OCI-LY1 (cell line): ENCODE results near the gene ERN1.

ENCODE experiments used
- H2AFZ ChIP-seq: fragments of 200-600 bp; sonication (generic), shearing (Covaris generic); 2 replicates; pipeline ENCODE4 v1.6.0; 2014; ENCODE audit warnings: antibody characterized with exemption, mild to moderate bottlenecking, low read length
- H3F3A ChIP-seq: fragments of 200-600 bp; sonication (generic), shearing (Covaris generic); 2 replicates; pipeline ENCODE4 v1.6.0; 2014; ENCODE audit warnings: mild to moderate bottlenecking, antibody characterized with exemption, low read length, moderate library complexity; ENCODE audit not compliant: insufficient read depth
- H3K27ac ChIP-seq: fragments of 200-600 bp; sonication (generic); 2 replicates; pipeline ENCODE4 v1.5.1; 2014; ENCODE audit warnings: low read length, mixed run types, mild to moderate bottlenecking, low read depth; ENCODE audit not compliant: poor library complexity, severe bottlenecking
- H3K27me3 ChIP-seq: fragments of 200-600 bp; sonication (generic); 2 replicates; pipeline ENCODE4 v1.6.0; 2014; ENCODE audit warnings: antibody characterized with exemption, mild to moderate bottlenecking, low read length, moderate library complexity; ENCODE audit not compliant: insufficient read depth
- H3K36me3 ChIP-seq: fragments of 200-600 bp; sonication (generic); 2 replicates; pipeline ENCODE4 v1.6.1; 2014; ENCODE audit warnings: mild to moderate bottlenecking, antibody characterized with exemption, low read length, moderate library complexity, mixed read lengths; ENCODE audit not compliant: insufficient read depth
- H3K4me1 ChIP-seq: fragments of 200-600 bp; sonication (generic); 2 replicates; pipeline ENCODE4 v1.5.1; 2014; ENCODE audit warnings: mild to moderate bottlenecking, low read length, moderate library complexity; ENCODE audit not compliant: insufficient read depth, severe bottlenecking
- H3K4me2 ChIP-seq: fragments of 200-600 bp; sonication (generic), shearing (Covaris generic); 2 replicates; pipeline ENCODE4 v1.6.1; 2014; ENCODE audit warnings: low read length
- H3K4me3 ChIP-seq: fragments of 200-600 bp; sonication (generic); 2 replicates; pipeline ENCODE4 v1.5.1; 2014; ENCODE audit warnings: low read length, low read depth, mild to moderate bottlenecking, mixed read lengths; ENCODE audit not compliant: poor library complexity, severe bottlenecking
- H3K79me2 ChIP-seq: fragments of 200-600 bp; shearing (Covaris generic); 2 replicates; pipeline ENCODE4 v1.6.1; 2016; ENCODE audit warnings: mixed run types, low read length, mixed read lengths; ENCODE audit not compliant: insufficient read depth
- H3K9ac ChIP-seq: fragments of 200-600 bp; sonication (generic), shearing (Covaris generic); 2 replicates; pipeline ENCODE4 v1.6.1; 2014; ENCODE audit warnings: mild to moderate bottlenecking, low read length, mixed read lengths
- H3K9me2 ChIP-seq: fragments of 200-600 bp; sonication (generic), shearing (Covaris generic); 2 replicates; pipeline ENCODE4 v1.6.1; 2014; ENCODE audit warnings: low read depth, mild to moderate bottlenecking, low read length, mixed read lengths
- H3K9me3 ChIP-seq: fragments of 200-600 bp; shearing (Covaris generic); 2 replicates; pipeline ENCODE4 v1.6.1; 2014; ENCODE audit warnings: low read length, mixed read lengths
- H4K20me1 ChIP-seq: fragments of 200-600 bp; sonication (generic), shearing (Covaris generic); 2 replicates; pipeline ENCODE4 v1.6.0; 2016; ENCODE audit warnings: mild to moderate bottlenecking, low read length; ENCODE audit not compliant: insufficient read depth
- EZH2 ChIP-seq: fragments of 200-600 bp; sonication (generic), shearing (Covaris generic); IDR thresholded peaks from 2 replicates; pipeline ENCODE4 v1.8.0; 2017; ENCODE audit warnings: borderline replicate concordance, mixed run types, mild to moderate bottlenecking, antibody characterized with exemption, low read length, moderate library complexity, mixed read lengths
- TF ChIP-seq, protein P1 (sequence below): fragments of 200-600 bp; sonication (generic), shearing (Covaris generic); IDR thresholded peaks from 2 replicates; pipeline ENCODE4 v1.5.1; 2017; ENCODE audit warnings: mild to moderate bottlenecking, antibody characterized with exemption, low read length, moderate library complexity, mixed read lengths

Gene ERN1

DNA sequence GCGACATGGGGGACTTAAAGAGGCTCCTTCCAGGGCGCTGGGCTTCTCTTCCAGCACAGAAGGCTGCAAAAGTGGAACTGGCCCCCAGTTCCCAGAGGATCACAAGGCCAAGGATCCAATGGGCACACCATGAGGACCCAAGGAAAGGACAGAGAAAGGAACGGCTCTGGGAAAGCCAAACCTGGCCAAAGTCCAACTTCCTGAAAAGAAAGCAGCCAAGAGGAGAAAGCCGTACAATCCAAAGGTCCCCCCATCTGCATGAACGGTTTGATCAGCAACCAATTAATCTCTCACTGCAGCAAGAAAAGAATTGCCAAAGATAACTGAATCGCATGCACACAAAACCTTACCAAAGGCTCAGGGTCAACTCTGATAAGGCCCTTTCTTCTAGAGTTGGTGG lies 89.7 kb downstream of the ERN1 start:
- H3F3A ChIP-seq: no peaks in the 10 kb centered on the region

DNA sequence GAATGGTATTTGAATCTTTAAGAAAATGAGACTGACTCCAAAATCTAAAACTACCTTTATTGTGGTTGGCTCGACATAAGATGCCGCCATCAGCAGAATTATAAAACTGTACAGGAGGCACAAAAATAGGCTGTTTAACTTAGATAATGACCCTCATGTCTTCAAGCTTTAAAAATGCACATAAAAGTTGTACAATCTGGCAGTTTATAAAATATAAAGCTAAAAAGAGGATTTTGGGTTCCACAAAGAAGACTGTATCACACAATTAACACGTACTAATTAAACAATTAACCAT lies 90.9 kb downstream of the ERN1 start:
- no peak overlapping the region for H3K27ac ChIP-seq
- H3F3A ChIP-seq: no peaks in the 10 kb centered on the region
- H3K36me3 ChIP-seq: no peaks in the 10 kb centered on the region
- no peaks in the 10 kb centered on the region for H3K79me2 ChIP-seq
- no peak overlapping the region for H3K4me3 ChIP-seq
- H4K20me1 ChIP-seq: no peaks in the 10 kb centered on the region
- no peak overlapping the region for H2AFZ ChIP-seq
- H3K9me2 ChIP-seq: no peaks in the 10 kb centered on the region
- no peaks in the 10 kb centered on the region for H3K27me3 ChIP-seq
- H3K4me1 ChIP-seq: no peaks in the 10 kb centered on the region
- no peak overlapping the region for H3K9ac ChIP-seq
- no peak overlapping the region for H3K4me2 ChIP-seq
- H3K9me3 ChIP-seq: no peaks in the 10 kb centered on the region
- no peak for TF ChIP-seq EZH2
- TF ChIP-seq, protein P1, sequence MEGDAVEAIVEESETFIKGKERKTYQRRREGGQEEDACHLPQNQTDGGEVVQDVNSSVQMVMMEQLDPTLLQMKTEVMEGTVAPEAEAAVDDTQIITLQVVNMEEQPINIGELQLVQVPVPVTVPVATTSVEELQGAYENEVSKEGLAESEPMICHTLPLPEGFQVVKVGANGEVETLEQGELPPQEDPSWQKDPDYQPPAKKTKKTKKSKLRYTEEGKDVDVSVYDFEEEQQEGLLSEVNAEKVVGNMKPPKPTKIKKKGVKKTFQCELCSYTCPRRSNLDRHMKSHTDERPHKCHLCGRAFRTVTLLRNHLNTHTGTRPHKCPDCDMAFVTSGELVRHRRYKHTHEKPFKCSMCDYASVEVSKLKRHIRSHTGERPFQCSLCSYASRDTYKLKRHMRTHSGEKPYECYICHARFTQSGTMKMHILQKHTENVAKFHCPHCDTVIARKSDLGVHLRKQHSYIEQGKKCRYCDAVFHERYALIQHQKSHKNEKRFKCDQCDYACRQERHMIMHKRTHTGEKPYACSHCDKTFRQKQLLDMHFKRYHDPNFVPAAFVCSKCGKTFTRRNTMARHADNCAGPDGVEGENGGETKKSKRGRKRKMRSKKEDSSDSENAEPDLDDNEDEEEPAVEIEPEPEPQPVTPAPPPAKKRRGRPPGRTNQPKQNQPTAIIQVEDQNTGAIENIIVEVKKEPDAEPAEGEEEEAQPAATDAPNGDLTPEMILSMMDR: no peak

More for the DNA sequence above, 89.7 kb downstream of the ERN1 start:
- no peaks in the 10 kb centered on the region for H3K9me3 ChIP-seq
- no peaks in the 10 kb centered on the region for H4K20me1 ChIP-seq
- H2AFZ ChIP-seq: no peak overlapping the region
- H3K4me3 ChIP-seq: no peak overlapping the region
- H3K36me3 ChIP-seq: no peaks in the 10 kb centered on the region
- no peaks in the 10 kb centered on the region for H3K27me3 ChIP-seq
- no peaks in the 10 kb centered on the region for H3K4me1 ChIP-seq
- no peaks in the 10 kb centered on the region for H3K9me2 ChIP-seq
- no peak overlapping the region for H3K27ac ChIP-seq
- H3K4me2 ChIP-seq: no peak overlapping the region
- TF ChIP-seq, protein P1: no peak
- no peak for TF ChIP-seq EZH2
- H3K9ac ChIP-seq: no peak overlapping the region
- H3K79me2 ChIP-seq: no peaks in the 10 kb centered on the region

DNA sequence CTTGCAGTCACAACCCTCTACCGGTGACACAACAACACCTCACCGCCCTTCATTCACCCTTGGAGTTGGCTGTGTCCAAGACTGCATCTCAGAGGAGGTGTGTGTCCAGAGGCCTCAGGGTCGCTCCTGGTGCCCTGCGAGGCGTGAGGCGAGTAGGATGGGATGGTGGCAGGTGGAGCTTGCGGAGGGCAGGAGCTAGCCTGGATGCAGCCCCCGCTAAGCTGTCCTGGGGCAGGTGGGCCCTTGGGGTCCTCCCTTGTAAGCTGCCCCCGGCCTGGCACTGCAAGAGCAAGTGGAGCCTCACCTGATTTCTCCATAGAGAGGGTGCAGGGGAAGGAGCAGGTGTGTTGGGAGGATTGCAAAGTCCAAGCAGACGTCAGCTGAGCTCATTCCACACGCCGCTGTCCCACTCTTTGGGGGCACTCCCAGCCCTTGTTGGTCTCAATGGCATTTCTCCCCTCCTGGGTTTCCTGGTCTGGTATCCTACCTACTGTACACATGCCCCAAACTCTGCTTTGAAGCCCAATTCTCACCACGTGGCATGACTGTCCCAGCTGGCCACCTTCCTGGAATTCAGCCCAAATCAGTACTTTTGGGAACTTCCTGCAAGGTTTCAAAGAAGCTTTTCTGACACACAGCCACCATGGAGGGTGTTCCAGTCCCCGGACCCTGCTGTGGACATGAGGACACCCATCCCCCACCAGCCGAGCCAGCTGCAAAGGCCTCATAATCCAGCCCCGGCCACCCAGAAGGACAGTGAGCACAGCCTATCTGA lies 91.4 kb downstream of the ERN1 start:
- H3K4me2 ChIP-seq: no peak overlapping the region
- no peaks in the 10 kb centered on the region for H3K4me1 ChIP-seq
- no peaks in the 10 kb centered on the region for H3K9me2 ChIP-seq
- H4K20me1 ChIP-seq: no peaks in the 10 kb centered on the region
- H2AFZ ChIP-seq: no peak overlapping the region
- H3K27me3 ChIP-seq: no peaks in the 10 kb centered on the region
- no peaks in the 10 kb centered on the region for H3F3A ChIP-seq
- H3K9ac ChIP-seq: no peak overlapping the region
- TF ChIP-seq, protein P1: no peak
- no peak for TF ChIP-seq EZH2
- no peaks in the 10 kb centered on the region for H3K79me2 ChIP-seq
- H3K36me3 ChIP-seq: no peaks in the 10 kb centered on the region
- H3K27ac ChIP-seq: no peak overlapping the region
- no peak overlapping the region for H3K4me3 ChIP-seq
- no peaks in the 10 kb centered on the region for H3K9me3 ChIP-seq
